22Rv1 (cell line): ENCODE data around the gene FANCC.

ENCODE experiments used
- CTCF ChIP-seq: fragments of 450-650 bp; IDR thresholded peaks from 2 replicates; pipeline ENCODE4 v1.5.1; 2017; ENCODE audit warnings: mild to moderate bottlenecking
- ZFX ChIP-seq: fragments of 450-650 bp; IDR thresholded peaks from 2 replicates; pipeline ENCODE4 v1.6.1; 2017; ENCODE audit warnings: antibody characterized with exemption, borderline replicate concordance

- TF ChIP-seq CTCF (peak; percentile 77), ZFX (no peak)
Measured at GRCh38 chr9:95181226-95181818, 136.2 kb downstream of the FANCC start.
